Measurements from ENCODE around the gene C3orf85.
"Not testable (repeated sequence)": the region's sequence is repeated elsewhere in the genome, so short reads cannot be mapped to it uniquely, and the experiment has no call there.

C3orf85 gene

GRCh38 chr3:109136523-109136922 lies at the start of gene C3orf85:
Gene C3orf85 (plus strand): TSS chr3:109136719. CDS start chr3:109136848, 129 bp downstream.
- DNase-seq = no peak

- DNase-seq = no peak
These were observed 47.3 kb upstream of the C3orf85 start for GRCh38 chr3:109089265-109089664.

- no peak for DNase-seq
These were observed 44.7 kb upstream of the C3orf85 start for GRCh38 chr3:109091846-109092245.

- DNase-seq = no peak
These were observed 43.0 kb upstream of the C3orf85 start for GRCh38 chr3:109093561-109093960.

- no peak for DNase-seq
These were observed 41.4 kb upstream of the C3orf85 start for GRCh38 chr3:109095166-109095565.

- no peak for DNase-seq
These were observed 38.4 kb upstream of the C3orf85 start for GRCh38 chr3:109098079-109098644.

GRCh38 chr3:109109574-109109973 lies 26.9 kb upstream of the C3orf85 start:
- no peak for DNase-seq

- no peak for DNase-seq
These were observed 23.4 kb upstream of the C3orf85 start for GRCh38 chr3:109112946-109113760.

- no peak for DNase-seq
These were observed 21.8 kb upstream of the C3orf85 start for GRCh38 chr3:109114746-109115145.

- DNase-seq = no peak
These were observed 21.1 kb upstream of the C3orf85 start for GRCh38 chr3:109115451-109115850.

GRCh38 chr3:109116031-109116430 lies 20.5 kb upstream of the C3orf85 start:
- DNase-seq = no peak

GRCh38 chr3:109117939-109118338 lies 18.6 kb upstream of the C3orf85 start, which contains the start of gene MORC1:
Gene MORC1 (minus strand): TSS chr3:109118134. CDS start chr3:109118059, 75 bp downstream.
- no peak for DNase-seq

GRCh38 chr3:109118584-109118983 lies 17.9 kb upstream of the C3orf85 start:
- no peak for DNase-seq

- no peak for DNase-seq
These were observed 13.8 kb upstream of the C3orf85 start for GRCh38 chr3:109122690-109123089.

- DNase-seq = no peak
These were observed 10.6 kb upstream of the C3orf85 start for GRCh38 chr3:109125902-109126301.

- no peak for DNase-seq
These were observed 9.0 kb upstream of the C3orf85 start for GRCh38 chr3:109127553-109127952.

GRCh38 chr3:109131276-109131675 lies 5.2 kb upstream of the C3orf85 start:
- no peak for DNase-seq

- no peak for DNase-seq
These were observed 3.6 kb upstream of the C3orf85 start for GRCh38 chr3:109132801-109133473.

GRCh38 chr3:109133474-109133816 lies 3.1 kb upstream of the C3orf85 start:
- DNase-seq = not testable (repeated sequence)

GRCh38 chr3:109137761-109138160 lies 1.2 kb downstream of the C3orf85 start:
- no peak for DNase-seq

- no peak for DNase-seq
These were observed 3.8 kb downstream of the C3orf85 start for GRCh38 chr3:109140318-109140717.

- DNase-seq = no peak
These were observed 7.1 kb downstream of the C3orf85 start for GRCh38 chr3:109143646-109144045.

GRCh38 chr3:109149078-109149477 lies 12.6 kb downstream of the C3orf85 start:
- DNase-seq = no peak

- no peak for DNase-seq
These were observed 15.8 kb downstream of the C3orf85 start for GRCh38 chr3:109152320-109152719.
